Measurements from ENCODE around the gene BRF1.

DNA sequence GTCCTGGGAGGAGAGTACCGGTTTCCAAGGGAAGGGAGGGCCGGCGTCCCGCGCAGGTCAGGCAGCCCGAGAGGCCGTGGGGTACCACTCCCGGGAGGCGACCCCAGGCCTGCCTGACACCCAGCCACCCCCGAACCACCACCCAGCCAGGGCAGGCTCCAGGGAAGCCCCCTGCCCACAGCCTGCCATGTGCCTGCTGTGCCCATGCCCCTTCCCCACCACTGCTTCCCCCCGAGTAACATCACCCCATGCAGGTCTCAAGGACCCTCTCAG, 122.0 kb downstream of the BRF1 start:
- TF ChIP-seq, protein P1, sequence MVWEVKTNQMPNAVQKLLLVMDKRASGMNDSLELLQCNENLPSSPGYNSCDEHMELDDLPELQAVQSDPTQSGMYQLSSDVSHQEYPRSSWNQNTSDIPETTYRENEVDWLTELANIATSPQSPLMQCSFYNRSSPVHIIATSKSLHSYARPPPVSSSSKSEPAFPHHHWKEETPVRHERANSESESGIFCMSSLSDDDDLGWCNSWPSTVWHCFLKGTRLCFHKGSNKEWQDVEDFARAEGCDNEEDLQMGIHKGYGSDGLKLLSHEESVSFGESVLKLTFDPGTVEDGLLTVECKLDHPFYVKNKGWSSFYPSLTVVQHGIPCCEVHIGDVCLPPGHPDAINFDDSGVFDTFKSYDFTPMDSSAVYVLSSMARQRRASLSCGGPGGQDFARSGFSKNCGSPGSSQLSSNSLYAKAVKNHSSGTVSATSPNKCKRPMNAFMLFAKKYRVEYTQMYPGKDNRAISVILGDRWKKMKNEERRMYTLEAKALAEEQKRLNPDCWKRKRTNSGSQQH (CRISPR knock-in tag; IDR thresholded peaks at IDR 0.05; ENCODE audit: low read depth): no peak
- no peak for TF ChIP-seq ZKSCAN1 (IDR thresholded peaks at IDR 0.05; ENCODE audit: low read length)
- TF ChIP-seq, protein P2, sequence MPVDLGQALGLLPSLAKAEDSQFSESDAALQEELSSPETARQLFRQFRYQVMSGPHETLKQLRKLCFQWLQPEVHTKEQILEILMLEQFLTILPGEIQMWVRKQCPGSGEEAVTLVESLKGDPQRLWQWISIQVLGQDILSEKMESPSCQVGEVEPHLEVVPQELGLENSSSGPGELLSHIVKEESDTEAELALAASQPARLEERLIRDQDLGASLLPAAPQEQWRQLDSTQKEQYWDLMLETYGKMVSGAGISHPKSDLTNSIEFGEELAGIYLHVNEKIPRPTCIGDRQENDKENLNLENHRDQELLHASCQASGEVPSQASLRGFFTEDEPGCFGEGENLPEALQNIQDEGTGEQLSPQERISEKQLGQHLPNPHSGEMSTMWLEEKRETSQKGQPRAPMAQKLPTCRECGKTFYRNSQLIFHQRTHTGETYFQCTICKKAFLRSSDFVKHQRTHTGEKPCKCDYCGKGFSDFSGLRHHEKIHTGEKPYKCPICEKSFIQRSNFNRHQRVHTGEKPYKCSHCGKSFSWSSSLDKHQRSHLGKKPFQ (CRISPR knock-in tag; IDR thresholded peaks at IDR 0.05; ENCODE audit: insufficient replicate concordance): no peak

Data from HepG2 (cell line).